Activated CD4-positive, alpha-beta memory T cell treated with anti-CD3 and anti-CD28 coated beads for 36 hours (primary cell): ENCODE results near the gene FDXACB1. TPM values are rescaled to one million over a fixed set of nuclear protein-coding genes. Genes with fewer than 3 reads are reported as not detected.

Experiments used
- CTCF ChIA-PET: fragments of 350-600 bp; sonication (Branson Sonifier 250); formaldehyde crosslinking; loops from one replicate; lab custom pipeline; 2021; ENCODE audit warnings: antibody characterized with exemption, inconsistent platforms; lab: Charles Lee
- POLR2A ChIA-PET: fragments of 350-600 bp; sonication (Branson Sonifier 250); formaldehyde crosslinking; loops from one replicate; lab custom pipeline; 2021; ENCODE audit warnings: antibody characterized with exemption; lab: Charles Lee
- DNase-seq: peaks from one replicate; pipeline ENCODE4 v3.0.0-alpha.2; 2020
- H3K27ac Mint-ChIP-seq: one replicate; pipeline ENCODE4 v1.8.0; 2021; ENCODE audit warnings: mixed read lengths
- H3K27me3 Mint-ChIP-seq: one replicate; pipeline ENCODE4 v1.8.0; 2021; ENCODE audit warnings: mixed read lengths
- H3K36me3 Mint-ChIP-seq: one replicate; pipeline ENCODE4 v1.8.0; 2021; ENCODE audit warnings: mixed read lengths
- H3K4me1 Mint-ChIP-seq: one replicate; pipeline ENCODE4 v1.8.0; 2021; ENCODE audit warnings: low read depth, mixed read lengths
- H3K4me3 Mint-ChIP-seq: one replicate; pipeline ENCODE4 v1.8.0; 2021; ENCODE audit warnings: mild to moderate bottlenecking, mixed read lengths
- H3K9me3 Mint-ChIP-seq: one replicate; pipeline ENCODE4 v1.8.0; 2021; ENCODE audit warnings: mixed read lengths
- intact Hi-C: fragments of 100-400 bp; cut with micrococcal nuclease; formaldehyde crosslinking; loops from one replicate; pipeline ENCODE4 v1.15.1; 2023
- total RNA-seq, 2 experiments: library from RNA; stranded (reverse); gene quantifications; one replicate each; pipeline ENCODE4 v1.2.3, GENCODE V29; 2021

FDXACB1 gene, protein sequence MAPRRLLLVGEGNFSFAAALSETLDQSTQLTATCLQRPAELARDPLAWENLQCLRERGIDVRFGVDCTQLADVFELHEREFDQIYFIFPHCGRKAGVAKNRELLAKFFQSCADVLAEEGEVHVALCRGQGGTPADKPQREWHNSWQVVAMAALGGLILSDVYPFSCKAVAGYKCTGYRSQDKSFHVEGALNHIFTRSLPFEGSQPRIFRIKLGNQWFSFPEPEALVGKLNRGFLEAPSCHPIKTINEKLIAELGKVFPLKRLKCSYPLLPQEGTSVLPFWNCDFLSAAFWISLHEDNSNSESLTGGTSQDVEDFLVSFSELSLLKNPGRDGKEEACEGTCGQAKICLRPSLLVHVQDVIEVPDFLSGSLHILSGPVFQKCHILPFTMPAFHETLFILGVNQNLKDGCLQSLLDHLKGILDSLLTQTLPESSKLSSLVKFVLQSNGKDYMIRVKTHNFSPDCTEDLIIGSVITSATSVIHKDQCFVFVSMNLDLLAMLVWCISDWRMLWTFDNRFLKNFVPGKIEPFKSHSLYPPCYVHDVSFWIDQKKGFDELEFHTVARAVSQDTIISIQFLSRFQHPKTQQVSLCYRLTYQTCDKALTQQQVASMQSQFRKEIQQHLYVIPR
- 1 to 10 TPM; 5.2 to 5.6 TPM for total RNA-seq

DNA sequence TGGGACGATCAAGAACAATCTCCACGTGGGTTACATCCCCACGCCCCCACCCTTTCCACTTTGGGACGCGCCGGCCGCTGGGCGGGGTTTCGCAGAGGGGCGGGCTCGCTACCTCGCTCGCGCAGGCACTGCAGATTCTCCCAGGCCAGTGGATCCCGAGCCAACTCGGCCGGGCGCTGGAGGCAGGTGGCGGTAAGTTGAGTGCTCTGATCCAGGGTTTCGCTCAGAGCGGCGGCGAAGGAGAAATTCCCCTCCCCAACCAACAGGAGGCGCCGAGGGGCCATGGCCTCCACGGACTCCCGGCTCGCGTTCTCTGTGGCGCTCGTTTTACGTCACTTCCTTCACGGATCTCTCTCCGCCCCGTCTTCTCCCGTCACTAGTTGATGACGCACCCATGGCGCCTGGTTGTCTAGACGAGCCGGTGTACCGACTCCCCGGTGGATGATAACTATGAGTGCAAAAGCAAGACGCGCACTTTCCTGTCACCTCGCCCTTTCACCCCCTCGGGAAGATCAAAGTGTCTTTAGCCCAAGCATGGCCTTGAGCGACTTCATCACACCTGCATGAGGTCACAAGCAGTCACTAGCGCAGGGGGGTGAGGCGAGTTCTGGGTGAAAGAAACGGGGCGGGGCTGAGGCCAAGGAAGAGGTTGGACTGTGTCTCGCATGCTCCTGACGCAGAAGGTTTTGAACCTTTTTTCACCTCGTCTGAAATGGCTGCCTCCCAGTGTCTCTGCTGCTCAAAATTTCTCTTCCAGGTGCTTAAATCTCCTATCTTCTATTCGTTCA, at the start of gene FDXACB1, which contains the start of gene CFAP68:
FDXACB1 (minus strand) TSS at position 317 of the 788 bp plus-strand sequence; CDS start at position 284, 33 bp downstream.
CFAP68 (plus strand) TSS at position 693 of the 788 bp plus-strand sequence; CDS start at position 713, 20 bp downstream.
- Mint-ChIP-seq H3K4me1 (peaks cover 21% of the 10 kb centered on the region), H3K9me3 (no peaks in the 10 kb centered on the region), H3K36me3 (peaks cover 17% of the 10 kb centered on the region), H3K27ac (peak within 1 kb of the TSS; percentile 95), H3K4me3 (peak within 1 kb of the TSS; percentile 82), H3K27me3 (no peaks in the 10 kb centered on the region)
- intact Hi-C loops: loop anchor here (1.0 to 10.0 kb wide), 10 partner anchors 8 to 1436 kb away; partner anchors contain the start of genes ALG9, BCO2, DLAT and NKAPD1
- DNase-seq: peak; percentile 96
- CTCF ChIA-PET: interaction anchor here (0.6 to 1.9 kb wide), 6 partner anchors 15 to 204 kb away, joined by 3 to 10 read pairs (median 6); no protein-coding TSS in a partner anchor
- POLR2A ChIA-PET: no interaction called here

DNA sequence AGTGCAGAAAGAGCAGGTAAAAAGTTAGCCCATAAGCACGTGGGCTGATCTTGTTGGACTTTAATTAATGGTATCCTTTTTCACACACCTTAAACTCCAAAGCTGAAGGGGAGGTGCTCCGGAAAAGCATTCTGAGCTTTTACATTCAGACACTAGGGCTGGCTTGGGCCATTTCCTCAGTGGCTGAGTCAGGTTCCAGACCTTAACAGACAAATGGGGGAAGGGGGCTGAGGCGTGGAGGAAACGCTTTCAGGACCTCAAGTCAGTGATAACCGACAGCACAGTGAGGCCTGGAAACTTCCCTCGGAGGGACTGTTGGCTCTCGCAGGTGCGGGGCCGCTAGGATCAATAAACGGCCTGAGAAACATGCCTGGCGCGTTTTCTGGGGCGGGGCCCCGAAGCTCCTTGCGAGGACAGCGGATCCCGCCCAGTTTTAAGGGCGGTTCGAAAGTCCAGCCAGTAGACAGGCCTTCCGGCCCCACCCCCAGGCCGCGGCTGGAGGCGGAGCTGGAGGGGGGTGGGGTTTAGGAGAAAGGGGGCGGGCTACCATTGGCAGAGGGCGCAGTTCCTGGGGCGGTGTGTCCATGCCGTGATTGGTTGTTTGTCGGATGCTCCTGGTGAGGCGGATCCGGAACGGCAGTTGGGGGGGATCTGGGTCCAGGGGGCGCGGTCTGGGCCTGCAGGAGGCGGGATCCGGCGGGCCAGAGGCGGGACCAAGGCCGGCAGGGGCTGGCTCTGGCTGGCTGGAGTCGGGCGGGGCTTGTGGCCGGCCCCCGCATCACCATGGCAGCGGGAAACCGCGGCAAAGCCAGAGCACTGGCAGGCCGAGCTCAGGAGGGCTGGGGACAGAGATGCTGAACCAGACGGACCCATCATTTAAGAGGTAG, 47.8 kb upstream of the FDXACB1 start:
- intact Hi-C loops: loop anchor here (1.0 to 5.0 kb wide), 7 partner anchors 12 to 324 kb away; partner anchors contain the start of genes CFAP68, DLAT, FDXACB1 and PPP2R1B
- Mint-ChIP-seq H3K9me3 (no peaks in the 10 kb centered on the region), H3K27ac (peak overlapping the region; percentile 86), H3K4me3 (peak overlapping the region; percentile 84), H3K36me3 (no peaks in the 10 kb centered on the region), H3K4me1 (peaks cover 13% of the 10 kb centered on the region), H3K27me3 (no peaks in the 10 kb centered on the region)
- POLR2A ChIA-PET: interaction anchor here (0.8 to 2.2 kb wide), 6 partner anchors 11 to 132 kb away, joined by 5 to 23 read pairs (median 7); partner anchors contain the start of genes ALG9, DIXDC1 and DLAT
- DNase-seq: peak; percentile 98
- CTCF ChIA-PET: interaction anchor here (0.6 to 5.0 kb wide), 18 partner anchors 8 to 363 kb away, joined by 3 to 51 read pairs (median 4); partner anchors contain the start of genes ALG9, C11orf52, DIXDC1 and SDHD

DNA sequence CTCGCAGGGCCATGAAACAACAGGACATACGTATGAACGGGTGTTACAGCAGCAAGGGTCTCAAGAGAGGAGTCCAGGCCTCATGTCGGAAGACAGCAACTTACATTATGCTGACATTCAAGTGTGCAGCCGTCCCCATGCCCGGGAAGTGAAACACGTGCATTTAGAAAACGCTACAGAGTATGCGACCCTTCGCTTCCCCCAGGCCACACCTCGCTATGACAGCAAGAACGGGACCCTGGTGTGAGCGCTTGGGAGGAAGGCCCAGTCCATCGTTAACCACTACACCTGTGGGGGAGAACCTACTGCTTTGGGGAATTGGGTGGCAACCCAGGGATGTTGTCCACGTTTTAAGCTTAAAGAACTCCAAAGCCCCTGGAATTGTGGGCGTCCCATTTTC, 47.0 kb upstream of the FDXACB1 start:
- H3K9me3 Mint-ChIP-seq: no peaks in the 10 kb centered on the region
- H3K27ac Mint-ChIP-seq: peak overlapping the region; percentile 86
- H3K36me3 Mint-ChIP-seq: no peaks in the 10 kb centered on the region

DNA sequence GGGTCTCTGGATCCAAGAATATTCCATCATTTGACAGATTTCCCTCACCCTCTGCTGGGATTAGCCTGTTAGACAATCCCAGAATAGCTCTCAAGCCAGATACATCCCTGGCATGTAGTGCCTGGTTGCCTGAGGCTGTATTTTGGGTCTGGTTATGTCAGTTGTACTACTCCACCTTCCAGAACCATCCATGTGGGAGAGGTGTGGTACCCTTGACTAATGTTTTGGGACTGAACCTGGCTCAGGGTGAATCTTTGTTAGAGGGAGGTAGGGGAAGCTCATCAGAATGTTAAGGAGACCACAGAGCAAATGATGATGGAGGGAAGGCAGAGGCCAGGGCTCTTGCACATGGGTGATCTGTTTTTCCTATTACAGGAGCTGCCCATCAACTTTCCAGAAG, 45.0 kb upstream of the FDXACB1 start:
- POLR2A ChIA-PET: no interaction called here
- H3K36me3 Mint-ChIP-seq: no peaks in the 10 kb centered on the region
- H3K4me1 Mint-ChIP-seq: peaks cover 13% of the 10 kb centered on the region
- no peaks in the 10 kb centered on the region for H3K9me3 Mint-ChIP-seq
- no peak overlapping the region for H3K4me3 Mint-ChIP-seq
- CTCF ChIA-PET: interaction anchor here (1.8 kb wide), 1 partner anchor 58 kb away, joined by 5 read pairs; no protein-coding TSS in a partner anchor
- H3K27ac Mint-ChIP-seq: no peak overlapping the region
- intact Hi-C loops: no loop called here
- no peak for DNase-seq
- H3K27me3 Mint-ChIP-seq: peaks cover 7% of the 10 kb centered on the region

More for the DNA sequence above, 47.0 kb upstream of the FDXACB1 start:
- H3K4me1 Mint-ChIP-seq: peaks cover 13% of the 10 kb centered on the region
- ChIA-PET POLR2A (interaction anchor here (1.6 to 2.2 kb wide), 5 partner anchors 12 to 99 kb away, joined by 5 to 23 read pairs (median 7); partner anchors contain the start of genes ALG9, DIXDC1 and DLAT), CTCF (interaction anchor here (1.3 to 5.0 kb wide), 8 partner anchors 10 to 188 kb away, joined by 3 to 51 read pairs (median 5); partner anchors contain the start of gene ALG9)
- DNase-seq: no peak
- H3K27me3 Mint-ChIP-seq: peaks cover 2% of the 10 kb centered on the region
- intact Hi-C loops: loop anchor here (1.0 to 5.0 kb wide), 3 partner anchors 99 to 324 kb away; partner anchors contain the start of genes DLAT, PPP2R1B and SIK2
- peak overlapping the region; percentile 84 for H3K4me3 Mint-ChIP-seq

DNA sequence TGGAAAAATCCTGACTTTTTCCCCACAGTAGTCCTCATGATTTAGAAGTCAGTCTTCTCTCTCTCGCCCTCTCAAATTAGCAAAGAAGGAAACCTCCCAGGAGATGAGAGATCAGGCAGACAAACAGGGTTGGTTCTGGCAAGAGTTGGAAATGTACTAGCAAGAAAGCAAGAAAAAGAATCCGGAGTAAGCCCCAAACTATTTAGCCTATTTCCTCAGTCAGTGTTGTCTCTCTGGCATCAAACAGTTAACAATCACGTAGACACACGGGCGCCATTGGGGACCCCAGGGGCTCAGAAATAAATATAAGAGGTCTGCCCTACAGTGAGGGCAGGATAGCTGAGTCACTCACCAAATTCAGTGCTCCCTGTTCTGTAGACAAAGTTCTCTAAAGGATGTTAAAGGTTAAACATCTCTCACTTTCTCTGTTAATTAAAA, 44.4 kb upstream of the FDXACB1 start:
- no peak overlapping the region for H3K4me3 Mint-ChIP-seq
- no peaks in the 10 kb centered on the region for H3K9me3 Mint-ChIP-seq
- POLR2A ChIA-PET: no interaction called here

DNA sequence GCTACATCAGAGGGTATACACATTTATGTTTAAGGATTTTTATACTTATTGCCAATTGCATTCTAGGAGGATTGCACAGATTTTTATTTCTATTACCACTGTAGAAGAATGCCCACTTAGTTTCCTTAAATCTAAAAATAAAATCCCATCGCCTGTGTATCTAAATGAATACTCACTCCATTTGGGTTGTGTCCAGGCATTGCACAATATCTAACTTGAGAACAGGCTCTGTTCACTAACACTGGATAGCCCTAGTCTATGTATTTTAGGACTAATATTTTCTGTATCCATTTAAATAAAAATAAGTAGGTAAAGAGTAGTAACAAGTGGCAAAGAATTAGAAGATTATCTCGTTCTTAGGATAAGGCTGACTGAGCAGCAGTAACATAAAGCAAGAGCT, 43.8 kb upstream of the FDXACB1 start:
- ChIA-PET CTCF (no interaction called here), POLR2A (no interaction called here)
- Mint-ChIP-seq H3K27me3 (peaks cover 7% of the 10 kb centered on the region), H3K36me3 (no peaks in the 10 kb centered on the region), H3K4me1 (peaks cover 13% of the 10 kb centered on the region), H3K9me3 (no peaks in the 10 kb centered on the region), H3K27ac (no peak overlapping the region), H3K4me3 (no peak overlapping the region)
- intact Hi-C loops: no loop called here
- DNase-seq: no peak

More for the DNA sequence above, 44.4 kb upstream of the FDXACB1 start:
- DNase-seq: no peak
- H3K27ac Mint-ChIP-seq: no peak overlapping the region
- peaks cover 7% of the 10 kb centered on the region for H3K27me3 Mint-ChIP-seq
- H3K36me3 Mint-ChIP-seq: no peaks in the 10 kb centered on the region
- intact Hi-C loops: no loop called here
- CTCF ChIA-PET: no interaction called here
- peaks cover 13% of the 10 kb centered on the region for H3K4me1 Mint-ChIP-seq

DNA sequence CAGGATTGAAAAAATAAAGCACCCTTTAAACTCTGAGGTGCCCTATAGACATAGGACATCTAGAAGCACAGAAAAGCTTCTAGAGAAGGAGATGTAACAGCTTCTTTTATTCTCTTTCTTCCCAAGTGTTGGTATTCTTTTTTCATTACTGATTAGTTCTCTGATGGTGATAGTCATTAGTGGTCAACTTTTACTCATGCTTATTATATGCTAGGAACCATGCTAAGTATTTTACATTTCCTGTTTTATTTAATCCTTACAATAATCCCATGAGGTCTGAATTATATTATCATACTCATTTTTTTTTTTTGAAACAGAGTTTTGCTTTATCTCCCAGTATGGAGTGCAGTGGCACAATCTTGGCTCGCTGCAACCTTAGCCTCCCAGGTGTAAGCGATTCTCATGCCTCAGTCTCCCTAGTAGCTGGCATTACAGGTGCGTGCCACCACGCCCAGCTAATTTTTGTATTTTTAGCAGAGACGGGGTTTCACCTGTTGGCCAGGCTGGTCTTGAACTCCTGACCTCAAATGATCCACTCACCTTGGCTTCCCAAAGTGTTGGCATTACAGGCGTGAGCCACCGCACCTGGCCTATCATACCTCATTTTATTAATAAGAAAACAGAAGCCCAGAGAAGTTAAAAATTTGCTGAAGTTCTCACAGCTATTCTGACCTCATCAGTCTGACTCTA, 42.7 kb upstream of the FDXACB1 start:
- Mint-ChIP-seq H3K4me1 (peaks cover 9% of the 10 kb centered on the region), H3K4me3 (no peak overlapping the region), H3K9me3 (no peaks in the 10 kb centered on the region), H3K27me3 (peaks cover 11% of the 10 kb centered on the region), H3K27ac (no peak overlapping the region), H3K36me3 (no peaks in the 10 kb centered on the region)
- ChIA-PET POLR2A (no interaction called here), CTCF (no interaction called here)
- DNase-seq: no peak
- intact Hi-C loops: no loop called here

DNA sequence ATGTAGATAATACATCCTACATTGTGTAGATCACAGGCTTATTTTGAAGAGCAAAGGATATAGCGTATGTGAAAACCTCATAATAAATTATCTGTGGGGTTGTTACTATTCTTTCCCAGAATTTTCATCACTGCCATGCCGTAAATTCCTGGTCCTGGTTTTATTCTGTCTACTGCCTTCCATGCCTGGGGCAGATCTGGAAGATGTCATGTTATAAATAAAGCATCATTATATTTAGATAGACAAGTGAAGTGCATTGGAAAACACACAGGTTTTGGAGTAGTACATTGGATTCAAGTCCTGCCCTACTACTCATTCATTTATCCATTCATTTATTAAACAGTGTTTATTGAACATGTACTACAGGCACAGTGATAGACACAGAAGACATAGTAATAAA, 41.9 kb upstream of the FDXACB1 start:
- DNase-seq: no peak
- CTCF ChIA-PET: no interaction called here
- peaks cover 3% of the 10 kb centered on the region for H3K4me1 Mint-ChIP-seq
- no peaks in the 10 kb centered on the region for H3K36me3 Mint-ChIP-seq
- POLR2A ChIA-PET: no interaction called here
- intact Hi-C loops: no loop called here
- no peak overlapping the region for H3K4me3 Mint-ChIP-seq
- no peaks in the 10 kb centered on the region for H3K9me3 Mint-ChIP-seq
- peaks cover 16% of the 10 kb centered on the region for H3K27me3 Mint-ChIP-seq
- H3K27ac Mint-ChIP-seq: no peak overlapping the region

DNA sequence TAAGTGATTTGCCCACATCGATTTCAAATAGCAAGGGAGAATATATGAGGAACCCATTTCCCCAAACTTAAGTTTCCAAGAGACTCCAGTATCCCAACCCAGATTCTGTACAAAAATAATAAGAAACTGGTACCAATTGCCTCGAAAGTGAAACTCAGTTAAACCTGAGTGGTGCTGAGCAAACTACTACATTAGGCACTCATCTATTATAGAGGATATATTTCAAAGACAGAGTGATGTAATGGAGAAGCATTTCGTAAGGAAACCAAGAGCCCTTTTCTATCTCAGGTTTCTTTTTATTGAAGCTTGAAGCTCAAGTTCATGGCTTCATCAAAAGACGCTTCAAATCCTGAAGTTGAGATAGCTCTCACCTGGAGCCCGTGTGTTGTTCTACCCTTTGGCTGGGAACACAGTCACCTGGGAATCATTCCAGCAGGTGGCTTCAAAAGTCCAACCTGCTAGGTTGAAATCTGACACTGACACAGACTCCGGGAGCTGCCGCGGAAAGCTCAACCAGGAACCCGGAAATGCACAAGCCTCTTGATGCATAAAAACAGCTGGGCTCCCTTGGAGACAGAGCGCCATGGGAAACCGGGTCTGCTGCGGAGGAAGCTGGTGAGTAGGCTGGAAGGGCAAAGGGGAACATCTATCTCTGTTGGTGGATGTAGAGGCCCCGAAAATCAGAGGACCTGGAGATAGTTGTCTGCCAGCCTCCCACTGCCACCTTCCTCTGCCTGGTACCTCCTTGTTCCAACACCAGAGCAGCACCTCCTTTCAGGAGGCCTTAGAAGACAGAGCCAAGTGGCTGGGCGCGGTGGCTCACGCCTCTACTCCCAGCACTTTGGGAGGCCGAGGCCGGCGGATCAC, 39.7 kb upstream of the FDXACB1 start, which contains the start of gene C11orf52:
C11orf52 (plus strand) TSS at position 524 of the 867 bp plus-strand sequence; CDS start at position 584, 60 bp downstream.
- H3K27ac Mint-ChIP-seq: no peak within 1 kb of the TSS
- no peak for DNase-seq
- no peaks in the 10 kb centered on the region for H3K36me3 Mint-ChIP-seq
- intact Hi-C loops: no loop called here
- H3K4me1 Mint-ChIP-seq: no peaks in the 10 kb centered on the region
- H3K4me3 Mint-ChIP-seq: no peak within 1 kb of the TSS
- ChIA-PET POLR2A (no interaction called here), CTCF (interaction anchor here (0.8 to 1.6 kb wide), 5 partner anchors 8 to 314 kb away, joined by 3 to 5 read pairs (median 3); no protein-coding TSS in a partner anchor)
- no peaks in the 10 kb centered on the region for H3K9me3 Mint-ChIP-seq
- H3K27me3 Mint-ChIP-seq: peaks cover 26% of the 10 kb centered on the region
